SH-SY5Y (cell line): ENCODE results near the gene KCNH2.

Source experiments
- GATA2 ChIP-seq: IDR thresholded peaks from 2 replicates; pipeline ENCODE4 v1.6.1; 2011; ENCODE audit warnings: mild to moderate bottlenecking, low read depth, low read length
- GATA3 ChIP-seq: IDR thresholded peaks from 2 replicates; pipeline ENCODE4 v1.6.1; 2011; ENCODE audit warnings: low read depth, mild to moderate bottlenecking, low read length, moderate library complexity

KCNH2 gene

DNA sequence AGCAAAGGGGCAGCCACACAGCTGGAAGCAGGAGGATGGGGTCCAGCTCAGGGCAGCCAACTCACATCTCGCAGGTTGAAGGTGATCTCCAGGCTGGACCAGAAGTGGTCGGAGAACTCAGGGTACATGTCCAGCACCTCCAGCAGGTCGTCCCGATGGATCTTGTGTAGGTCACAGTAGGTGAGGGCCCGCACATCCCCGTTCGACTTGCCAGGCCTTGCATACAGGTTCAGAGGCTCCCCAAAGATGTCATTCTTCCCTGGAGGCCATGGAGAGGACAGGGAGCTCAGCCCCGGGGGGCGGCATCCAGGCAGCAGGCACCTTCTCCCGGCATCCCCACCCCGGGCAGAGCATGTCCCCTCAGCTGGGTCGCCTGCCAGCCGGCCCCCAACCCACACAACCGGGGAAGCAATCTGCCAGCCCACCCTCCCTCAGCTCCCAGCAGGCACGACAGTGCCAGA, 29.3 kb downstream of the KCNH2 start:
- TF ChIP-seq GATA2 = no peak
- no peak for TF ChIP-seq GATA3

DNA sequence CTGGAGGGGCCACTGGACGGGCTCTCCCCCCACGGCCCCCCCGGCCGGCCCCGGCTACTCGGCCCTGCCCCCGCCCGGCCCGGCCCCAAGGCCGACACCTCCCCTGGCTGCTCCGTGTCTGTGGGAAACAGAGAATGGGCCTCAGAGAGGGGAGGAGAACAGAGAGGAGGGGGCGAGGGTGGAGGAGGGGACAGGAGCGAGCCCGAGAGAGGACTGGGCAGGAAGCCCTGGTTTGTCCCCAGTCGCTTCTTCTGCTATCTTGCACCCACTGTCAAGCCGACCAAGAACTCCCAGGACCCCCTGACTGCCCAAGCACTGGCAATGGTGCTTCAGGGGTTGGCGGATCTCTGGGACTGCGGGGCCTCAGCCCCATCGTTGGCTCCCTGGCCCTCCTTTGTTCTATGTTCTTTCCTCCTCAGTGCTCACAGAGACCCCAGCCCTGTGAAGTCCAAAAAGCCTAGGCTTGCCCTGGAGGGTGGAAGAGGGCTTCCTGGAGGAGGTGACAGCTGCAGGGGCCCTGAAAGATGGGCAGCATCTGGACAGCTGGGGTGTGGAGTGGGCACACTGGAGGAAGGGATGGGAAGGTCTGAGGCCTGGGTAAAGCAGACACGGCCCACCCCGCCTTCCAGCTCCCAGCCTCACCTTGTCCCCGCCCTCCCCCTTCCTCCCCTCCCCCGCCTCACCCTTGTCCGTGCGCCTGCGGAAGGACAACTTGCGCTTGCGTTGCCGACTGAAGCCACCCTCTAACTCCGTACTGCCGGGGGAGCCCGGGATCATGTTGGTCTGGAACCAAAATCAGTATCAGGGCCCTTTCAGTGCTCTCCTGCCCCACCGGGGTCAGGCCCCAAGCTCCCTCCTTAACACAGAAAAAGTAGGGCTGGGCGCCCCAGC, 30.1 kb downstream of the KCNH2 start:
- TF ChIP-seq GATA3 = no peak
- no peak for TF ChIP-seq GATA2

DNA sequence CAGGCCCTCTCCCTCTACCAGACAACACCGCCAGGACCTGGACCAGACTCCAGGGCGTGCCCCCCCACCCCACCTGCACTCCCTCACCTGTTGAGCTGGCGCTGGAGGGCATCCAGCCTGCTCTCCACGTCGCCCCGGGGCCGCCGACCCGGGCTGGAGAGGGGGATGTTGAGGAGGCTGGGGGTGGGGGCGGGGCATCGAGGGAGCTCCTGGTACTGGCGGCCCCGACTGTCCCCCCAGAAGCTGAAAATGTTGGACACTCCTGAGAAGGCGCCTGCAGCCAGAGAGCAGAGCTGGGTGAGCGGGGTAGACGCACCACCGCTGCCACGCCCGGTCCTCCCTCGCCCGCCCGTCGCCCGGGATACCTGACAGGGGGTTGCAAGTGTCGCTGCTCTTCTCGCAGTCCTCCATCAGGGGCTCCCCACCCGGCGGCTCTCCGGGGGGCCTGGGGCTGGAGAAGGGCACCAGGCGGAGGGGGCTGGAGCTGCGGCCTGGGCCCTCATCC, 30.8 kb downstream of the KCNH2 start:
- TF ChIP-seq GATA3 (no peak), GATA2 (no peak)

DNA sequence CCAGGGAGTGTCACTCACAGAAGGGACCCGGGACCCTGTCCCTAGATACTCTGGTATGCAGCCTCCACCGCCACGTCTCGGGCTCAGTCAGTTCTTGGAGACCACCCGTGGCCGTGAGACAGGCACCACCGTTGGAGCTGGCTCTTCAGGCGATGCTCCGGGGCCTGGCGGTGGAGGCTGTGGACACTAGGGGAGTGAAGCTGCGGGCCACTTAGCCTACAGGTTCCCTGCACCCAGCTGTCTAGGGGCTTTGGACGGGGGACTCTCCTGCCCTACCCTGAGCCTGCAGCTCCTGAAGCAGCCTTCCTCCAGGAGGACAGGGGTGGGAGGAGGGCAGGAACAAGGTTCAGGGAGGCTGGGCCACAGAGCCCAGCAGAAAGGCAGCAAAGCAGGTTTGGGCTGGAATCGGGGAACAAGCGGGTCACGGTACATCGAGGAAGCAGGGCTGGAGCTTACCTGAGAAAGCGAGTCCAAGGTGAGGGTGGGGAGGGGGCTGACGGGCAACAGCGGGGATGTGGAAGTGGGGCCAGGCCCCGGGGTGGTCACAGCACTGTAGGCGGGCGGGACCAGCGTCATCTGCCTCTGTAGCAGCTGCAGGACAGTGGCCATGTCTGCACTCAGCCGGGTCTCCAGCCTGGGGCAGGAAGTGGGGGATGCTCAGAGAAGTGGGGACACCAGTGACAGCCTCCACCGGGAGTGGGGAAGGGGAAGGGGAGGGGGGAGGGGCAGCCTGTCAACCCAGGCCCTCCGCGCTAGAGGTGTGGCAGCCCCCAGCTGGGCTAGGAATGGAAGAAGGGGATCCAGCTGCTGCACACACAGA, 31.5 kb downstream of the KCNH2 start:
- TF ChIP-seq GATA2 (no peak), GATA3 (no peak)

DNA sequence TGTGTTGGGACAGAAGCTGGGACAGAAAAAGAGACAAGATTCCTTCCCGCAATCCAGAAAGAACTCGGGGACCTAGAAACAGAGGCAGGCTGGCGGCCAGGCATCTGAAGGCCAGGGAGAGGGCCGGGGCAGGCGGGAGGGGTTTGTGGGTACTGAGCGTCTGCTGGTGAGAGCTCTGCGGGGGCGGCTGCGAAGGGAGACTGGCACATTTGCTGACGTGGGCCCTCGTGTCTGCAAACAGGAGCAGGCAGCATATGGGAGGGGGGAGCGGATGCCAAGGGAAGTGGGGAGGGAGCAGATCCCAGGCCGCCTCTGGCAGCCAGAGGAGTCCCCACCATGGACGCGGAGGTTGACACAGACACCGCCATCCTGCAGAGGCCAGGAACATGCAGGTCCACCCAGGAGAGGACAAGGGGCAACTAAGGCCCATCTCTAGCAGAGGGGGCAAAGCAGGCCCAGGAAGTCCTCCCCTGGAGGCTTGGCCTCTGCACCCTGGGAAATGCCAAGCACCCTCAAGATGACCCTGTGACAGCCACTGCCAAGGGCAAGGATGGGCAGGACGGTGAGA, 32.2 kb downstream of the KCNH2 start:
- no peak for TF ChIP-seq GATA3
- TF ChIP-seq GATA2 = no peak

DNA sequence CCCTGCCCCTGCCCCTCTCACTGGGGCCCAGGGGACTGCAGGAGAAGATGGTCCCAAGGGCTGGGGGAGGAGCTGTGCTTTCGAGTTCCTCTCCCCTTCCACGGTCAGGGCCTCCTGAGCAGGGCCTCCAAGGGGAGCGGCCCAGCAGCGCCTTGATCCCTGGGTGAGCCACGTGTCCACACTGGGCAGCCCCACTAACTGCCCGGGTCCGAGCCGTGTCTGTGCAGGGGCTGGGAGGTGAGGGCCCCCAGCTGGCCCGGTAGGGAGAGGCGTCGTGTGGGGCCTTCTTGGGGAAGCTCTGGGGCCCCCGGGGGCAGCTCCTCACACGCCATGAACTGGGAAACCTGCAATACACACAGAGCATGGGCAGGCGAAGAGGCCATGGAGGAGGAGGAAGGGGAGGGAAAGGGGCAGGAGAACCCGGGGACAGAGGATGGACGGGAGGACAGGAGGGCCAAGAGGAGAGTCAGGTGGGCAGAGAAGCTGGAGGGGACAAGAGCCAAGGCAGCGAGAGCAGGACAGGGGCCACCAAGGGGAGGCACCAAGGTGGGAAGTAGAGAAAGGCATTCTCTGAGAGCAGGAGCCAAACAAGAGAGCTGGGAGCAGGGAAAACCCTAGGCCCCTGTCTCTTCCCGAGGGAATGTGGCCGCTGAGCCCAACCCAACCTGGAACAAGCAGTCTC, 32.8 kb downstream of the KCNH2 start:
- no peak for TF ChIP-seq GATA3

DNA sequence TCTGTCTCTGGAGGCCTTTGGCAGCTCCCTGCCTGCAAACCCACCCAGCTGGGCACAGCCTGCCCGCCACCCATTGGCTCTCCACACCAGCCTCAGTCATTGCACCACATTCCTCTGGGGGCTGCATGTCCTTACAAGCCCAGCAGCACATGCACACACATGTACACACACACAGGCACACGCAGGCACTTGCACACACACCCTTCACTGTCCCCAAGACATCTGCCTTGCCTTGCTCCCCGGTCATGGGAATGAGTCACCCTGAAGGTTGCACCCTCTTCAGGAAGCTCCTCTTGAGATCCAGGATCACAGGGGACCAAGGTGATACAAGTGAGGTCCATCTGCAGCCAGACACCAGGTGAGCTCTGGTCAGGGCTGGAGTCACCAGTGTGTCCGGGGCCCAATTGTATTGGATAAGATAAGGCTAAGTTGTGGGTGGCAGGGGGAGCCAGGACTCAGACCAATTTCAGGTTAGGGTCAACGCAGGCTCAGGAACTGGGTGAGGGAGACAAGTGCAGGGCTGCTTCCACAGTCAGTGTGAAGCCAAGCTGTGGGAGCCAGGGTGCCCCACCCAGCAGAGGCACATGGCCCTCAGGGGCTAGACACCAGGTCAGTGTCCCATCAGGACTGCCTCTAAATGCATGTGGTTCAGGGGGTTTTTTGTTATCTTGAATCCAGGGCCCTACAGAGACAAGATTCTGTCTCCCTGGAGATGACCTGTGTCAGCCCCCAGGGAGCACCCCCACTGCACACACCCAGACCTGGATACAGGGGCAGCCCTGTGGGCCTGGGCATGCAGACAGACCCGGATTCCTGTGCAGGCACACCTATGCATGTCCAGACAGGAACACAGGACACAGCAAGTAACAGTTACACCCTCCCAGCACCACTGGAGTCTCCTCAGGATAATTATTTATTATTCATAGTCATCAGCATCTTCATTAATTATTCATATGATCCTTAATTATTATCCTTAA, 33.8 kb downstream of the KCNH2 start:
- TF ChIP-seq GATA2 (no peak), GATA3 (no peak)

DNA sequence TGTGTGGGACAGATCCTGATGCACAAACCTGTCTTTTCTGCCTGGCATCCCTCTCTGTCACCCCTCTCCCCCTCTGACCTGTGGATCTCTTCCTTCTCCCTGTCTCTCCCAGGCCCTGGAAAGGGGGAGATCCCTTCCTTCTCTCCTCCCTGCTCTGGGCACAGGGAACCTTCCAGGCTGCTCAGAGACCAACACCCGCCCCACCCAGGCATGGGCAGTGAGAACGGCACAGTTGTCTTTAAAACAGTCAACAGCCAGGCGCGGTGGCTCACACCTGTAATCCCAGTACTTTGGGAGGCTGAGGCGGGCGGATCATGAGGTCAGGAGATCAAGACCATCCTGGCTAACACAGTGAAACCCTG, 34.7 kb downstream of the KCNH2 start:
- no peak for TF ChIP-seq GATA2
- no peak for TF ChIP-seq GATA3

DNA sequence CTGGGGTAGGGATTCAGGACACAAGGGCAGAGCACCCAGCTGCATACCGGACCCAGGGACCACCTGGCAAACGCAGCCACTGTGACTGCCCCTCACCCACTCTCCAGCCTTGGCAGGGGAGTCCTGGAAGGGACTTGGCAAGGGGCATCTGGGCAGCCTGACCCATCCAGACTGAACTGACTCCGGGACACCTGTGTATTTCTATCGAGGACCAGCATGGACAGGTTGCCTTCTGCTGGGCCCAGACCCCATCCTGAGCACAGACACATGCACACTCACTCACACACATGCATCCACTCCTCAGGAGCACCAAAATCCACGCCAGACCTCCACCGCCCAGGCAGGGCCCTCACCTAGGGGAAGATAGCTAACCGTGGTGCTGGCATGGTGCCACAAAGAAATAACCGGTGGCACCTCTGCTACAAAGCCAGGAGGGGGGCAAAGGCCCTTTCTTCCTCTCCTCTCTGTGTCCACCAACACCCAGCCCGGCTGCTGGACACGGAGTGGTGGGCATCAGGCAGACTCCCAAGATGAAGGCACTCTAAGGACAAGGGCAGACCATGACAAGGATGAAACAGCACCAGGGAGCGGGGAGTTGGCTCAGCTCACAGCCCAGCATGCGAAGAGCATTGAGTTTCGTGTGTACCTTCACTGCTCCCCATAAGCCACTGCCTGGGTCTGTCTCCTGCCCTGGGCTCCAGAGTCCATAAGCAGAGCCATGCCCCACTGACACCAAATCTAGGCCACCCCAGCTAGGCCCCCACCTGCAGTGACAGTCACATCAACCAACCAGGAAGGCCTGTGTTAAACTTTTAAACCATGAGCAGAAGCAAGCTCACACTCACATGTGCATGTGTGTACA, 35.3 kb downstream of the KCNH2 start:
- TF ChIP-seq GATA2 (no peak), GATA3 (no peak)

DNA sequence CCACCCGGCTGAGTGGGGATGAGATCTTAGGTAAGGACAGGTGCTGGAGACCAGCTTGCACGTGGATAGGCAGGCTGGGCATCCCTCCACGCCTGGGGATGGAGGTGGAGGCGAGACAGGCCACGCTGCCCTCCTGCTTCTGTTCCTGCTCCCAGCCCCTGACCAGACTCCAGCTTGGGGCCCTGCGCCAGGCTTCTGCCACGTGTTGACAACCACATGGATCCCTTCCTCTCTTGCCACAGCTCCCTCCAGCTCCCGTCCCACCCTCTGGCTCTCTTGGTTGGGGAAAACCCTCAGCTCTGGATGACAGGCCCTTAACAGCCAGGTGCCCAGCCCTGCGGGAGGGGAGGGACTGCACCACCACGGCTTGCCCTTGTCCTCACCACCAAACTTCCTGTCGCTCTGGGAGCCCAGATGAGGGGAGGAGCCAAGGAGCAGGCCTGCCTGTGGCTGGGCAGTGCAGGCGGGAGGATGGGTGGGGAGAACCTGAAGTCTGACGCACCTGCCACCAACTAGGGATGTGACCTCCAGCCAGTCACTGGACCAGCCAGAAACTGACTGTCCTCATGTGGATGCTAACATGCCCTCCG, 36.0 kb downstream of the KCNH2 start:
- no peak for TF ChIP-seq GATA3
- no peak for TF ChIP-seq GATA2

DNA sequence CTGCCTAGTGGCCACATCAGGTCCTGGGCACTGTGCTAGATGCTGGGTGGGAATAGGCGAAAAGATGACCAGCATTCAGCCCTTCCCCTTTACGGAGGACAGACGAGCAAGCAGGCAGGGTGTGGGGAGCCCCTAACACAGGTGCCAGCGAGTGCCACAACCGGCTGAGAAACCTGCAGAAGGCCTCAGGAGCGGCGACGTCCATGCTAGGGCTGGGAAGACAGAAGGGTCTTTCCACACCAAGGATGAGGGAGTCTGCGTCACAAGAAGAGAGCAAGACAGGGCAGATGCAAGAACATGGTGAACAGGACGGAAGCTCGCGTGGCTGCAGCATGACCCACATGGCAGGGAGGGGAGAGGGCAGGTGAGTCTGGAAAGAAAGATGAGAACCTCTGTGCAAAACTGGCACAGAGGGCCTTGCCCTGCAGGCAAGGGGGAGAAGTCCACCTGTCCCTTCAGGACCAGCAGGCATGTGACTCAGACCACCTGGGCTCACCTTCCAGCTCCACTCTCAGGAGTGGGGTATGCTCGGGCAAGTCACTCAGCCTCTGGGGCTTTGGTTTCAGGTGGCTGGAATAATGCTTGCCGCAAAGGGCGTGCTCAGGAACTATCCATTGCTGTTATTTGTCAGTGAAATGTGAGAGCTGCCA, 36.6 kb downstream of the KCNH2 start:
- TF ChIP-seq GATA3 = no peak
- TF ChIP-seq GATA2 = no peak
